ENCODE data around the gene CDKAL1.

The CDKAL1 gene

GRCh38 chr6:21131406-21131805 lies 597.1 kb downstream of the CDKAL1 start:
- Histone ChIP-seq H3K27me3 (replicated peaks; ENCODE audit: control insufficient read depth, insufficient read depth, low read length) (no peaks in the 10 kb centered on the region), H3K36me3 (ENCODE audit: control insufficient read depth, insufficient read depth, low read length) (no peaks in the 10 kb centered on the region), H3K4me3 (replicated peaks; ENCODE audit: low read depth, low read length) (no peak overlapping the region)
- DNase-seq (ENCODE audit: extremely low read depth, insufficient read length) = no peak
- no peak for TF ChIP-seq CTCF (IDR thresholded peaks at IDR 0.05; ENCODE audit: insufficient read depth, low read length, poor library complexity, severe bottlenecking)

GRCh38 chr6:21132446-21132845 lies 598.2 kb downstream of the CDKAL1 start:
- DNase-seq (ENCODE audit: extremely low read depth, insufficient read length) = no peak
- no peak overlapping the region for H3K4me3 ChIP-seq (replicated peaks; ENCODE audit: low read depth, low read length)
- no peaks in the 10 kb centered on the region for H3K27me3 ChIP-seq (replicated peaks; ENCODE audit: control insufficient read depth, insufficient read depth, low read length)
- no peaks in the 10 kb centered on the region for H3K36me3 ChIP-seq (ENCODE audit: control insufficient read depth, insufficient read depth, low read length)
- TF ChIP-seq CTCF (IDR thresholded peaks at IDR 0.05; ENCODE audit: insufficient read depth, low read length, poor library complexity, severe bottlenecking) = no peak

- no peaks in the 10 kb centered on the region for H3K36me3 ChIP-seq (ENCODE audit: control insufficient read depth, insufficient read depth, low read length)
- no peak overlapping the region for H3K4me3 ChIP-seq (replicated peaks; ENCODE audit: low read depth, low read length)
- no peak for DNase-seq (ENCODE audit: extremely low read depth, insufficient read length)
- TF ChIP-seq CTCF (IDR thresholded peaks at IDR 0.05; ENCODE audit: insufficient read depth, low read length, poor library complexity, severe bottlenecking) = no peak
- no peaks in the 10 kb centered on the region for H3K27me3 ChIP-seq (replicated peaks; ENCODE audit: control insufficient read depth, insufficient read depth, low read length)
These were observed 598.9 kb downstream of the CDKAL1 start for GRCh38 chr6:21132856-21133838.

- Histone ChIP-seq H3K27me3 (replicated peaks; ENCODE audit: control insufficient read depth, insufficient read depth, low read length) (no peaks in the 10 kb centered on the region), H3K36me3 (ENCODE audit: control insufficient read depth, insufficient read depth, low read length) (no peaks in the 10 kb centered on the region), H3K4me3 (replicated peaks; ENCODE audit: low read depth, low read length) (no peak overlapping the region)
- no peak for TF ChIP-seq CTCF (IDR thresholded peaks at IDR 0.05; ENCODE audit: insufficient read depth, low read length, poor library complexity, severe bottlenecking)
- no peak for DNase-seq (ENCODE audit: extremely low read depth, insufficient read length)
These were observed 599.6 kb downstream of the CDKAL1 start for GRCh38 chr6:21133901-21134300.

- no peak for TF ChIP-seq CTCF (IDR thresholded peaks at IDR 0.05; ENCODE audit: insufficient read depth, low read length, poor library complexity, severe bottlenecking)
- no peak for DNase-seq (ENCODE audit: extremely low read depth, insufficient read length)
- H3K36me3 ChIP-seq (ENCODE audit: control insufficient read depth, insufficient read depth, low read length) = no peaks in the 10 kb centered on the region
- H3K27me3 ChIP-seq (replicated peaks; ENCODE audit: control insufficient read depth, insufficient read depth, low read length) = no peaks in the 10 kb centered on the region
- H3K4me3 ChIP-seq (replicated peaks; ENCODE audit: low read depth, low read length) = no peak overlapping the region
These were observed 600.1 kb downstream of the CDKAL1 start for GRCh38 chr6:21134356-21134755.
